SK-N-SH (cell line): Measurements from ENCODE around the gene CRACR2A. TPM values are rescaled to one million over a fixed set of nuclear protein-coding genes. Genes with fewer than 3 reads are reported as not detected.

Experiments used
- CTCF ChIA-PET: fragments of 300-600, 350-600 bp; formaldehyde crosslinking; extraction: SDS; loops from one replicate; lab custom pipeline; 2021; lab: Yijun Ruan, JAX
- POLR2A ChIA-PET: fragments of 350-600 bp; sonication (Branson Sonifier 250); formaldehyde crosslinking; extraction: SDS; loops from one replicate; lab custom pipeline; 2020; ENCODE audit warnings: antibody characterized with exemption, inconsistent platforms; lab: Yijun Ruan, JAX
- DNase-seq: peaks from one replicate; pipeline ENCODE4 v3.0.0; 2012
- H2AFZ ChIP-seq: fragments of 200-600 bp; sonication (generic); 2 replicates; pipeline ENCODE4 v1.8.1; 2016; ENCODE audit warnings: antibody characterized with exemption, mild to moderate bottlenecking, low read depth
- H3F3A ChIP-seq: fragments of 200-600 bp; sonication (generic); replicated peaks from 2 replicates; pipeline ENCODE3; 2016; ENCODE audit warnings: antibody characterized with exemption, mild to moderate bottlenecking; ENCODE audit not compliant: insufficient read depth
- H3K27ac ChIP-seq, 2 experiments: fragments of 200-500 bp in 1 of 2; fragments of 200-600 bp in 1 of 2; sonication (Bioruptor generic) in 1 of 2; sonication (generic), shearing (Covaris generic) in 1 of 2; 2 replicates each; pipeline versions ENCODE4 v1.5.1 to v1.6.1; 2014 to 2016; ENCODE audit warnings: low read depth in 2 of 2, inconsistent platforms in 1 of 2, low read length in 1 of 2, mild to moderate bottlenecking in 1 of 2, mixed read lengths in 1 of 2
- H3K27me3 ChIP-seq: fragments of 200-600 bp; sonication (generic), shearing (Covaris generic); 2 replicates; pipeline ENCODE4 v1.6.1; 2016; ENCODE audit warnings: mixed run types; ENCODE audit not compliant: insufficient read depth
- H3K36me3 ChIP-seq, 2 experiments: fragments of 200-500 bp in 1 of 2; fragments of 200-600 bp in 1 of 2; sonication (Bioruptor generic) in 1 of 2; sonication (generic) in 1 of 2; replicated peaks in 1 of 2; 2 replicates each; pipeline versions ENCODE3 to v1.5.1; 2014 to 2016; ENCODE audit warnings: low read length in 1 of 2, mild to moderate bottlenecking in 1 of 2; ENCODE audit not compliant: insufficient read depth in 2 of 2, control insufficient read depth in 1 of 2
- H3K4me1 ChIP-seq, 2 experiments: fragments of 200-500 bp in 1 of 2; fragments of 200-600 bp in 1 of 2; sonication (Bioruptor generic) in 1 of 2; sonication (generic), shearing (Covaris generic) in 1 of 2; 2 replicates each; pipeline versions ENCODE4 v1.5.1 to v1.6.1; 2014 to 2016; ENCODE audit warnings: low read depth in 1 of 2, low read length in 1 of 2, mixed run types in 1 of 2; ENCODE audit not compliant: insufficient read depth in 2 of 2, control insufficient read depth in 1 of 2
- H3K4me2 ChIP-seq: fragments of 200-600 bp; sonication (generic), shearing (Covaris generic); 2 replicates; pipeline ENCODE4 v1.6.1; 2017; ENCODE audit warnings: mixed run types
- H3K4me3 ChIP-seq, 2 experiments: fragments of 200-500 bp in 1 of 2; fragments of 200-600 bp in 1 of 2; sonication (Bioruptor generic) in 1 of 2; sonication (generic), shearing (Covaris generic) in 1 of 2; 2 replicates each; pipeline versions ENCODE4 v1.5.1 to v1.8.1; 2014 to 2016; ENCODE audit warnings: low read depth in 2 of 2, inconsistent platforms in 1 of 2, low read length in 1 of 2, mild to moderate bottlenecking in 1 of 2, mixed read lengths in 1 of 2, moderate library complexity in 1 of 2
- H3K79me2 ChIP-seq: fragments of 200-600 bp; sonication (generic); 2 replicates; pipeline ENCODE4 v1.8.1; 2017; ENCODE audit warnings: mild to moderate bottlenecking; ENCODE audit not compliant: insufficient read depth
- H3K9ac ChIP-seq: fragments of 200-600 bp; sonication (generic); 2 replicates; pipeline ENCODE4 v1.6.1; 2017; ENCODE audit warnings: mixed run types
- H3K9me2 ChIP-seq: fragments of 200-600 bp; sonication (generic); 2 replicates; pipeline ENCODE4 v1.6.1; 2017; ENCODE audit warnings: mixed run types
- H3K9me3 ChIP-seq: fragments of 200-600 bp; sonication (generic); 2 replicates; pipeline ENCODE4 v1.6.1; 2017; ENCODE audit warnings: mixed run types, mild to moderate bottlenecking, moderate library complexity
- H4K20me1 ChIP-seq: fragments of 200-600 bp; sonication (generic); 2 replicates; pipeline ENCODE4 v1.6.1; 2017; ENCODE audit warnings: mild to moderate bottlenecking, mixed run types; ENCODE audit not compliant: insufficient read depth
- EP300 ChIP-seq, 2 experiments: IDR thresholded peaks; 2 replicates each; pipeline versions ENCODE4 v1.4.0 to v1.6.1; 2012; ENCODE audit warnings: borderline replicate concordance in 1 of 2, low read depth in 1 of 2, low read length in 1 of 2
- FOXM1 ChIP-seq: IDR thresholded peaks from 2 replicates; pipeline ENCODE4 v1.4.0; 2012; ENCODE audit warnings: low read depth, mild to moderate bottlenecking
- GABPA ChIP-seq: IDR thresholded peaks from 2 replicates; pipeline ENCODE4 v1.4.0; 2012; ENCODE audit warnings: low read depth, mild to moderate bottlenecking
- JUND ChIP-seq: IDR thresholded peaks from 2 replicates; pipeline ENCODE4 v1.4.0; 2012
- MAX ChIP-seq: IDR thresholded peaks from 2 replicates; pipeline ENCODE4 v1.4.0; 2012; ENCODE audit warnings: low read depth
- MEF2A ChIP-seq: IDR thresholded peaks from 2 replicates; pipeline ENCODE4 v1.4.0; 2012; ENCODE audit warnings: low read depth, borderline replicate concordance
- MXI1 ChIP-seq: IDR thresholded peaks from 2 replicates; pipeline ENCODE4 v1.6.1; 2012; ENCODE audit warnings: mild to moderate bottlenecking, low read depth, low read length, improper control_type of control experiment
- NFIC ChIP-seq: IDR thresholded peaks from 2 replicates; pipeline ENCODE4 v1.4.0; 2012; ENCODE audit warnings: borderline replicate concordance
- NRF1 ChIP-seq: IDR thresholded peaks from 2 replicates; pipeline ENCODE4 v1.6.1; 2012; ENCODE audit warnings: low read depth, mild to moderate bottlenecking, low read length
- PBX3 ChIP-seq: IDR thresholded peaks from 2 replicates; pipeline ENCODE4; 2012
- POLR2AphosphoS5 ChIP-seq: IDR thresholded peaks from 2 replicates; pipeline ENCODE4 v1.6.1; 2012; ENCODE audit warnings: low read depth, low read length
- RCOR1 ChIP-seq: fragments of 150-350 bp; IDR thresholded peaks from 2 replicates; pipeline ENCODE4 v1.6.1; 2017; ENCODE audit warnings: antibody characterized with exemption, low read length
- RFX5 ChIP-seq: IDR thresholded peaks from 2 replicates; pipeline ENCODE4 v1.6.1; 2012; ENCODE audit warnings: mild to moderate bottlenecking, improper control_type of control experiment, low read length
- RXRA ChIP-seq: IDR thresholded peaks from 2 replicates; pipeline ENCODE4 v1.4.0; 2012; ENCODE audit warnings: low read depth, mild to moderate bottlenecking, borderline replicate concordance
- SIN3A ChIP-seq: IDR thresholded peaks from 2 replicates; pipeline ENCODE4 v1.6.1; 2012; ENCODE audit warnings: low read depth, mild to moderate bottlenecking, low read length, moderate library complexity, borderline replicate concordance
- TEAD4 ChIP-seq: IDR thresholded peaks from 2 replicates; pipeline ENCODE4 v1.4.0; 2012; ENCODE audit warnings: mild to moderate bottlenecking, borderline replicate concordance; ENCODE audit not compliant: insufficient read depth
- USF1 ChIP-seq: IDR thresholded peaks from 2 replicates; pipeline ENCODE4 v1.4.0; 2012; ENCODE audit warnings: low read depth, borderline replicate concordance
- USF2 ChIP-seq: fragments of 150-350 bp; IDR thresholded peaks from 2 replicates; pipeline ENCODE4 v1.6.1; 2017; ENCODE audit warnings: antibody characterized with exemption, low read length, low read depth, borderline replicate concordance
- YY1 ChIP-seq: IDR thresholded peaks from 2 replicates; pipeline ENCODE4 v1.4.0; 2012; ENCODE audit warnings: low read depth, mild to moderate bottlenecking
- ZBTB33 ChIP-seq: IDR thresholded peaks from 2 replicates; pipeline ENCODE4 v1.4.0; 2012; ENCODE audit warnings: low read depth, borderline replicate concordance
- WGBS: methylation state at CpG from one replicate; pipeline ENCODE4 v1.1.6; 2017; ENCODE audit warnings: low lambda C conversion rate; 5-methylcytosine and 5-hydroxymethylcytosine counted together
- polyA plus RNA-seq, 3 experiments: library from polyadenylated mRNA; depleted of rRNA; stranded (reverse); fragments of >200 nt; gene quantifications; 2 replicates each; pipeline ENCODE4 v1.2.3, GENCODE V29; 2012

CRACR2A gene
- polyA plus RNA-seq, 1 of the 3 experiments (the other 2 are of a cell fraction) = 0.12 TPM

GRCh38 chr12:3615862-3616261, 137.0 kb downstream of the CRACR2A start:
- H4K20me1 ChIP-seq = no peaks in the 10 kb centered on the region
- no peak overlapping the region for H3K4me3 ChIP-seq
- 65% methylated on average over 5 of the region's 5 CpGs for WGBS
- H3K79me2 ChIP-seq = no peaks in the 10 kb centered on the region
- H3K9me3 ChIP-seq = no peaks in the 10 kb centered on the region
- no peak for TF ChIP-seq FOXM1
- no peak for TF ChIP-seq RFX5
- TF ChIP-seq GABPA = no peak
- TF ChIP-seq NRF1 = no peak
- TF ChIP-seq TEAD4 = no peak
- no peak for TF ChIP-seq USF1
- no peak for TF ChIP-seq RCOR1
- TF ChIP-seq EP300 (IDR thresholded peaks at IDR 0.05; ENCODE audit: borderline replicate concordance in 1 of 2, low read depth in 1 of 2, low read length in 1 of 2) = no peak
- no peak for TF ChIP-seq POLR2AphosphoS5
- no peak for TF ChIP-seq YY1
- no peak for TF ChIP-seq MXI1
- no peak for TF ChIP-seq SIN3A
- TF ChIP-seq MEF2A = no peak
- no peak for TF ChIP-seq MAX
- no peak for TF ChIP-seq NFIC
- no peaks in the 10 kb centered on the region for H3K36me3 ChIP-seq
- H2AFZ ChIP-seq = no peak overlapping the region
- no peaks in the 10 kb centered on the region for H3K9me2 ChIP-seq
- H3F3A ChIP-seq = no peaks in the 10 kb centered on the region
- POLR2A ChIA-PET = no interaction called here
- H3K4me2 ChIP-seq = no peak overlapping the region
- no peak overlapping the region for H3K27ac ChIP-seq
- no peak for DNase-seq
- CTCF ChIA-PET = no interaction called here
- no peaks in the 10 kb centered on the region; the same call in 1 of the 2 replicates for H3K27me3 ChIP-seq
- peaks cover 0 to 4% of the 10 kb centered on the region in 2 experiments; a peak in 1 of 4 replicates for H3K4me1 ChIP-seq
- H3K9ac ChIP-seq = no peak overlapping the region

GRCh38 chr12:3614806-3615466, 138.0 kb downstream of the CRACR2A start:
- Histone ChIP-seq H3K4me2 (no peak overlapping the region), H3K79me2 (no peaks in the 10 kb centered on the region), H2AFZ (no peak overlapping the region), H3K27me3 (no peaks in the 10 kb centered on the region; the same call in 1 of the 2 replicates), H3K9ac (no peak overlapping the region), H3K9me2 (no peaks in the 10 kb centered on the region), H3K9me3 (no peaks in the 10 kb centered on the region), H3K36me3 (no peaks in the 10 kb centered on the region), H3K27ac (no peak overlapping the region), H3K4me3 (no peak overlapping the region), H3F3A (no peaks in the 10 kb centered on the region), H4K20me1 (no peaks in the 10 kb centered on the region), H3K4me1 (peaks cover 0 to 4% of the 10 kb centered on the region in 2 experiments; a peak in 1 of 4 replicates)
- 56% methylated on average over 12 of the region's 16 CpGs for WGBS
- no peak for DNase-seq
- ChIA-PET CTCF (interaction anchor here (1.0 kb wide), 1 partner anchor 315 kb away, joined by 3 read pairs; no protein-coding TSS in a partner anchor), POLR2A (no interaction called here)
- TF ChIP-seq RXRA (no peak), USF2 (no peak), JUND (no peak), YY1 (no peak), ZBTB33 (no peak), PBX3 (no peak), SIN3A (no peak), NFIC (no peak)
